ENCODE data around the gene XPC.

DNA sequence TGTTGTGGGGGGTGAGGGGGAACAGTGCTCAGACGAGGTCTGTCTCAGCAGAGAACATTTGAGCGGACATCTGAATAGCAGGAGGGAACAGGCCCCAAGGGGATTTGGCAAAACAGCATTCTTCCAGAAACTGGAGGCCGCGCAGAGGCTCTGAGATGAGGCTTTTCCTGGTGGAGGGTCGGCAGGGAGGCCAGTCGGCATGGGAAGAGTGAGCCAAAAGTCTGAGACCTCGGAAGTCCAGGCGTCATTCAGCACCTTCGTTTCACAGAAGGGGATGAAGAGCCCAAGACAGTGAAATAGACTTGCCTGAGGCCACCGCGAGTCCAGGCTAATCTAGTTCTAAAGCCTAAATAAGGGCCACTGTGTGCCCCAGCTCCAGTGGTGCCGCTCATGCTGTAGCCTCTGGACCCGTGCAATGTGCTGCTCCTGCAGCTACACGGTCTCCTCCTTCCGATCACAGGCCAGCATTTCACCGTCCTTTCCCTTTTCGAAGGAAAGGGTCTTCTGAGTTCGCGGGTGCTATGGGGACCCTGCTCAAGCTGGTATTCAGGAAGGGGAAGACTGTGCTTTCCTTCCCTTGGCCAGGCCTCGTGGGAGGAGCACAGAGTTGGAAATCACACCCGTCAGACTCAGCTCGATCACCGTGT, 24.6 kb upstream of the XPC start:
- TF ChIP-seq, protein P1, sequence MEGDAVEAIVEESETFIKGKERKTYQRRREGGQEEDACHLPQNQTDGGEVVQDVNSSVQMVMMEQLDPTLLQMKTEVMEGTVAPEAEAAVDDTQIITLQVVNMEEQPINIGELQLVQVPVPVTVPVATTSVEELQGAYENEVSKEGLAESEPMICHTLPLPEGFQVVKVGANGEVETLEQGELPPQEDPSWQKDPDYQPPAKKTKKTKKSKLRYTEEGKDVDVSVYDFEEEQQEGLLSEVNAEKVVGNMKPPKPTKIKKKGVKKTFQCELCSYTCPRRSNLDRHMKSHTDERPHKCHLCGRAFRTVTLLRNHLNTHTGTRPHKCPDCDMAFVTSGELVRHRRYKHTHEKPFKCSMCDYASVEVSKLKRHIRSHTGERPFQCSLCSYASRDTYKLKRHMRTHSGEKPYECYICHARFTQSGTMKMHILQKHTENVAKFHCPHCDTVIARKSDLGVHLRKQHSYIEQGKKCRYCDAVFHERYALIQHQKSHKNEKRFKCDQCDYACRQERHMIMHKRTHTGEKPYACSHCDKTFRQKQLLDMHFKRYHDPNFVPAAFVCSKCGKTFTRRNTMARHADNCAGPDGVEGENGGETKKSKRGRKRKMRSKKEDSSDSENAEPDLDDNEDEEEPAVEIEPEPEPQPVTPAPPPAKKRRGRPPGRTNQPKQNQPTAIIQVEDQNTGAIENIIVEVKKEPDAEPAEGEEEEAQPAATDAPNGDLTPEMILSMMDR (IDR thresholded peaks at IDR 0.05) = no peak
- TF ChIP-seq, protein P2, sequence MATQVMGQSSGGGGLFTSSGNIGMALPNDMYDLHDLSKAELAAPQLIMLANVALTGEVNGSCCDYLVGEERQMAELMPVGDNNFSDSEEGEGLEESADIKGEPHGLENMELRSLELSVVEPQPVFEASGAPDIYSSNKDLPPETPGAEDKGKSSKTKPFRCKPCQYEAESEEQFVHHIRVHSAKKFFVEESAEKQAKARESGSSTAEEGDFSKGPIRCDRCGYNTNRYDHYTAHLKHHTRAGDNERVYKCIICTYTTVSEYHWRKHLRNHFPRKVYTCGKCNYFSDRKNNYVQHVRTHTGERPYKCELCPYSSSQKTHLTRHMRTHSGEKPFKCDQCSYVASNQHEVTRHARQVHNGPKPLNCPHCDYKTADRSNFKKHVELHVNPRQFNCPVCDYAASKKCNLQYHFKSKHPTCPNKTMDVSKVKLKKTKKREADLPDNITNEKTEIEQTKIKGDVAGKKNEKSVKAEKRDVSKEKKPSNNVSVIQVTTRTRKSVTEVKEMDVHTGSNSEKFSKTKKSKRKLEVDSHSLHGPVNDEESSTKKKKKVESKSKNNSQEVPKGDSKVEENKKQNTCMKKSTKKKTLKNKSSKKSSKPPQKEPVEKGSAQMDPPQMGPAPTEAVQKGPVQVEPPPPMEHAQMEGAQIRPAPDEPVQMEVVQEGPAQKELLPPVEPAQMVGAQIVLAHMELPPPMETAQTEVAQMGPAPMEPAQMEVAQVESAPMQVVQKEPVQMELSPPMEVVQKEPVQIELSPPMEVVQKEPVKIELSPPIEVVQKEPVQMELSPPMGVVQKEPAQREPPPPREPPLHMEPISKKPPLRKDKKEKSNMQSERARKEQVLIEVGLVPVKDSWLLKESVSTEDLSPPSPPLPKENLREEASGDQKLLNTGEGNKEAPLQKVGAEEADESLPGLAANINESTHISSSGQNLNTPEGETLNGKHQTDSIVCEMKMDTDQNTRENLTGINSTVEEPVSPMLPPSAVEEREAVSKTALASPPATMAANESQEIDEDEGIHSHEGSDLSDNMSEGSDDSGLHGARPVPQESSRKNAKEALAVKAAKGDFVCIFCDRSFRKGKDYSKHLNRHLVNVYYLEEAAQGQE (IDR thresholded peaks at IDR 0.05; ENCODE audit: insufficient read depth in 1 of 2, low read depth in 2 of 2, low read length in 1 of 2) = no peak
